K562 (cell line): ENCODE results near the gene PPHLN1. TPM values are rescaled to one million over a fixed set of nuclear protein-coding genes. Genes with fewer than 3 reads are reported as not detected.

Experiments
- CREBBP ChIP-seq: IDR thresholded peaks from one replicate; pipeline ENCODE4 v1.6.1; 2012; ENCODE audit warnings: low read depth, mild to moderate bottlenecking, control low read depth, inconsistent platforms, low read length
- FOSL1 ChIP-seq: fragments of 200-800 bp; sonication (Bioruptor generic); conservative IDR thresholded peaks from 2 replicates; pipeline ENCODE4 v1.6.1; 2016; ENCODE audit warnings: missing genetic modification characterization, missing compliant biosample characterization
- KLF16 ChIP-seq: IDR thresholded peaks from 2 replicates; pipeline ENCODE4 v1.6.1; 2016; ENCODE audit warnings: antibody characterized with exemption
- NONO ChIP-seq, 2 experiments: fragments of 200-400 bp in 1 of 2; fragments of 450-650 bp in 1 of 2; formaldehyde crosslinking in 1 of 2; IDR thresholded peaks; 2 replicates each; pipeline ENCODE4 v1.6.1; 2017; ENCODE audit warnings: low read depth in 2 of 2, mild to moderate bottlenecking in 2 of 2, moderate library complexity in 2 of 2, low read length in 1 of 2
- PHF20 ChIP-seq: fragments of 450-650 bp; IDR thresholded peaks from 2 replicates; pipeline ENCODE4 v1.6.1; 2018; ENCODE audit not compliant: partially characterized antibody
- RB1 ChIP-seq: fragments of 450-650 bp; IDR thresholded peaks from 2 replicates; pipeline ENCODE4 v1.6.1; 2017; ENCODE audit warnings: low read depth, mild to moderate bottlenecking
- RCOR1 ChIP-seq, 2 experiments: IDR thresholded peaks; 2 replicates each; pipeline ENCODE4 v1.6.1; 2012; ENCODE audit warnings: low read depth in 2 of 2, low read length in 2 of 2, borderline replicate concordance in 1 of 2, improper control_type of control experiment in 1 of 2
- SFPQ ChIP-seq: fragments of 200-400 bp; formaldehyde crosslinking; IDR thresholded peaks from 2 replicates; pipeline ENCODE4 v1.6.1; 2017; ENCODE audit warnings: mild to moderate bottlenecking, low read depth, low read length, moderate library complexity
- SIRT6 ChIP-seq: IDR thresholded peaks from one replicate; pipeline ENCODE4 v1.6.1; 2012; ENCODE audit warnings: low read depth, mild to moderate bottlenecking, control low read depth, inconsistent platforms, low read length, moderate library complexity
- SNAPC5 ChIP-seq: fragments of 250-450 bp; sonication (Bioruptor Pico); IDR thresholded peaks from 2 replicates; pipeline ENCODE4 v1.8.0; 2021; ENCODE audit warnings: moderate library complexity, mild to moderate bottlenecking, inconsistent platforms
- SOX6 ChIP-seq: fragments of 450-650 bp; IDR thresholded peaks from 2 replicates; pipeline ENCODE4 v1.6.1; 2014; ENCODE audit warnings: mild to moderate bottlenecking
- SRF ChIP-seq, 2 experiments: fragments of 250-450, 450-650 bp in 1 of 2; sonication (Bioruptor Pico) in 1 of 2; sonication (generic) in 1 of 2; formaldehyde crosslinking; IDR thresholded peaks; 2 replicates each; pipeline versions ENCODE4 v1.5.0 to v1.5.1; 2020 to 2022; ENCODE audit warnings: mild to moderate bottlenecking in 1 of 2, missing genetic modification reagents in 1 of 2
- TAL1 ChIP-seq: fragments of 450-650 bp; IDR thresholded peaks from 2 replicates; pipeline ENCODE4 v1.6.1; 2016; ENCODE audit warnings: mild to moderate bottlenecking
- TCF7 ChIP-seq: sonication (generic); IDR thresholded peaks from 2 replicates; pipeline ENCODE4 v1.6.1; 2016; ENCODE audit warnings: antibody characterized with exemption, borderline replicate concordance
- ZBTB40 ChIP-seq, 2 experiments: fragments of 450-650 bp in 1 of 2; sonication (generic) in 1 of 2; formaldehyde crosslinking in 1 of 2; IDR thresholded peaks; 2 replicates each; pipeline versions ENCODE4 v1.7.1 to v1.9.0; 2016 to 2022; ENCODE audit warnings: inconsistent platforms in 1 of 2, mild to moderate bottlenecking in 1 of 2, missing genetic modification reagents in 1 of 2
- ZNF785 ChIP-seq: fragments of 250-450 bp; sonication (Bioruptor Pico); IDR thresholded peaks from 2 replicates; pipeline ENCODE4 v1.4.0; 2020; ENCODE audit warnings: mild to moderate bottlenecking
- ZNF830 ChIP-seq: fragments of 250-450 bp; sonication (Bioruptor Pico); IDR thresholded peaks from 2 replicates; pipeline ENCODE4 v1.5.0; 2021; ENCODE audit warnings: mild to moderate bottlenecking
- polyA plus RNA-seq, 8 experiments: library from polyadenylated mRNA; depleted of rRNA in 4 of 8; stranded (reverse) in 5 of 8; unstranded in 3 of 8; fragments of >200 nt; fragmentation: Nextera tagmentation in 2 of 8; fragmentation: Illumina TruSeq in 1 of 8; extraction: Ambion mirVana in 2 of 8; extraction: Trizol in 1 of 8; gene quantifications; 2 replicates each; pipeline versions ENCODE4 v1.2.1 to v1.2.3, GENCODE V29; 2011 to 2014; ENCODE audit warnings: inconsistent platforms in 1 of 8, missing spikeins in 1 of 8
- total RNA-seq, 7 experiments: library from RNA; depleted of rRNA in 6 of 7; stranded (reverse); fragments of >200 nt in 6 of 7; fragmentation: Illumina TruSeq in 2 of 7; extraction: Trizol in 2 of 7; gene quantifications; 2 replicates each; pipeline versions ENCODE4 v1.2.1 to v1.2.3, GENCODE V29; 2011 to 2021; ENCODE audit warnings: low replicate concordance in 1 of 7

Gene PPHLN1
- total and polyA plus RNA-seq, 9 of the 15 experiments (the other 6 are each of a cell fraction or from before 2014, with no cell fraction given), result 66.3 to 112 (median 93.6) TPM

- TF ChIP-seq ZBTB40 (IDR thresholded peaks at IDR 0.05), result peak; percentile 29; the same call in 1 of the 2 replicates
- TF ChIP-seq ZBTB40 (CRISPR knock-in tag; IDR thresholded peaks at IDR 0.05), result no peak
- no peak for TF ChIP-seq SRF (CRISPR knock-in tag; IDR thresholded peaks at IDR 0.05)
- TF ChIP-seq SFPQ, result no peak
- no peak for TF ChIP-seq TAL1
- no peak for TF ChIP-seq SIRT6
- no peak for TF ChIP-seq FOSL1 (tag)
- TF ChIP-seq KLF16, result no peak
- no peak for TF ChIP-seq CREBBP
- TF ChIP-seq TCF7, result no peak
- 0 out of 2 replicates have a peak, but pooled peaks have one; percentile 11 for TF ChIP-seq SOX6
- no peak for TF ChIP-seq ZNF830
- TF ChIP-seq NONO (IDR thresholded peaks at IDR 0.05; ENCODE audit: low read depth in 2 of 2, low read length in 1 of 2), result 0 out of 4 replicates have a peak, but pooled peaks of 1 of the 2 experiments have one; percentile 29
- TF ChIP-seq RCOR1 (IDR thresholded peaks at IDR 0.05; ENCODE audit: borderline replicate concordance in 1 of 2, low read depth in 2 of 2, low read length in 2 of 2), result no peak
- TF ChIP-seq PHF20, result peak; percentile 14
- TF ChIP-seq SNAPC5, result no peak
- peak; percentile 80 for TF ChIP-seq RB1
- no peak for TF ChIP-seq ZNF785 (CRISPR knock-in tag)
These were observed 157.0 kb downstream of the PPHLN1 start (continued) for GRCh38 chr12:42482748-42483520.
